Measurements from ENCODE around the gene PSME1. TPM values are rescaled to one million over a fixed set of nuclear protein-coding genes. Genes with fewer than 3 reads are reported as not detected.

PSME1 gene
- 191 and 208 TPM in 2 replicates for total RNA-seq (2014; rRNA removed; shearing (Covaris generic))

- DNase-seq (ENCODE audit: low read depth), result peak; percentile 97
Observed at GRCh38 chr14:24135834-24136683, at the start of gene PSME1. PSME1 (plus strand) TSS chr14:24136194; CDS start chr14:24136263, 69 bp downstream.

GRCh38 chr14:24087004-24087403 lies 49.0 kb upstream of the PSME1 start:
- DNase-seq (ENCODE audit: low read depth), result no peak

- DNase-seq (ENCODE audit: low read depth), result no peak
Observed at GRCh38 chr14:24088095-24088494, 47.9 kb upstream of the PSME1 start.

- DNase-seq (ENCODE audit: low read depth), result no peak
Observed at GRCh38 chr14:24089890-24090289, 46.1 kb upstream of the PSME1 start.

- no peak for DNase-seq (ENCODE audit: low read depth)
Observed at GRCh38 chr14:24092110-24092504, 43.9 kb upstream of the PSME1 start.

- DNase-seq (ENCODE audit: low read depth), result no peak
Observed at GRCh38 chr14:24092505-24093206, 43.3 kb upstream of the PSME1 start.

GRCh38 chr14:24093207-24093900 lies 42.6 kb upstream of the PSME1 start:
- DNase-seq (ENCODE audit: low read depth), result no peak

- DNase-seq (ENCODE audit: low read depth), result peak; percentile 96
Observed at GRCh38 chr14:24093901-24094840, 41.8 kb upstream of the PSME1 start, which contains the start of gene PCK2. PCK2 (plus strand) TSS chr14:24094311; CDS start chr14:24094406, 95 bp downstream.

- peak; percentile 49 for DNase-seq (ENCODE audit: low read depth)
Observed at GRCh38 chr14:24094841-24095270, 41.1 kb upstream of the PSME1 start.

- peak; percentile 69 for DNase-seq (ENCODE audit: low read depth)
Observed at GRCh38 chr14:24095271-24096068, 40.5 kb upstream of the PSME1 start.

GRCh38 chr14:24096545-24097181 lies 39.3 kb upstream of the PSME1 start:
- no peak for DNase-seq (ENCODE audit: low read depth)

GRCh38 chr14:24098229-24098926 lies 37.6 kb upstream of the PSME1 start:
- DNase-seq (ENCODE audit: low read depth), result no peak

GRCh38 chr14:24098927-24099813 lies 36.8 kb upstream of the PSME1 start:
- no peak for DNase-seq (ENCODE audit: low read depth)

- no peak for DNase-seq (ENCODE audit: low read depth)
Observed at GRCh38 chr14:24100197-24100981, 35.6 kb upstream of the PSME1 start.

- DNase-seq (ENCODE audit: low read depth), result no peak
Observed at GRCh38 chr14:24100982-24101494, 35.0 kb upstream of the PSME1 start.

GRCh38 chr14:24102357-24103048 lies 33.5 kb upstream of the PSME1 start:
- no peak for DNase-seq (ENCODE audit: low read depth)

Data from Daoy (cell line).